Adrenal gland (tissue), 5 donors: Measurements from ENCODE around the gene MUTYH.

Source experiments
- CTCF ChIP-seq, 6 experiments: fragments of 450-650 bp in 4 of 6; fragments of 200-600 bp in 2 of 6; sonication (generic) in 1 of 6; IDR thresholded peaks; 1 replicate in 5 of 6; 2 replicates in 1 of 6; pipeline versions ENCODE4 v1.5.1 to v1.8.0; 2016 to 2021; ENCODE audit warnings: antibody characterized with exemption in 6 of 6, mild to moderate bottlenecking in 2 of 6, moderate library complexity in 1 of 6
- POLR2A ChIP-seq, 2 donors: fragments of 450-650 bp; IDR thresholded peaks; one replicate each; pipeline ENCODE4 v1.6.1; 2017; ENCODE audit warnings: antibody characterized with exemption in 2 of 2, mild to moderate bottlenecking in 2 of 2, moderate library complexity in 1 of 2
- donor health status: DM: no; HTN: no; CAD: no.

- TF ChIP-seq CTCF (IDR thresholded peaks at IDR 0.05) (no peak), POLR2A (IDR thresholded peaks at IDR 0.05) (no peak)
Observed at GRCh38 chr1:45334308-45335245, 5.7 kb downstream of the MUTYH start.
